Endodermal cell (in vitro differentiated cells): ENCODE results near the gene NXPH4. TPM values are rescaled to one million over a fixed set of nuclear protein-coding genes. Genes with fewer than 3 reads are reported as not detected.
A peak's percentile ranks its signal among the peaks of the same experiment; 100 is the strongest.

Source experiments
- DNase-seq: peaks from one replicate; pipeline ENCODE4 v3.0.0-alpha.2; 2017
- H3K27ac ChIP-seq: 2 replicates; pipeline ENCODE4 v1.5.1; 2013; ENCODE audit warnings: mild to moderate bottlenecking, low read depth, low read length, moderate library complexity
- H3K27me3 ChIP-seq: 2 replicates; pipeline ENCODE4 v1.6.1; 2013; ENCODE audit warnings: mild to moderate bottlenecking, low read length, moderate library complexity; ENCODE audit not compliant: insufficient read depth, control insufficient read depth, poor library complexity, severe bottlenecking
- H3K36me3 ChIP-seq: 2 replicates; pipeline ENCODE4 v1.7.0; 2013; ENCODE audit warnings: mild to moderate bottlenecking, low read length, moderate library complexity; ENCODE audit not compliant: control insufficient read depth, insufficient read depth
- H3K4me1 ChIP-seq: one replicate; pipeline ENCODE4 v1.7.0; 2013; ENCODE audit warnings: low read length; ENCODE audit not compliant: control insufficient read depth, insufficient read depth
- H3K4me3 ChIP-seq: 2 replicates; pipeline ENCODE4 v1.5.1; 2013; ENCODE audit warnings: mild to moderate bottlenecking, low read length, moderate library complexity
- H3K9ac ChIP-seq: 2 replicates; pipeline ENCODE4 v1.6.1; 2013; ENCODE audit warnings: mild to moderate bottlenecking, low read length, moderate library complexity; ENCODE audit not compliant: poor library complexity, severe bottlenecking; ENCODE audit errors: extremely low read depth
- H3K9me3 ChIP-seq: 2 replicates; pipeline ENCODE4 v1.6.1; 2013; ENCODE audit warnings: mild to moderate bottlenecking, low read length, moderate library complexity; ENCODE audit not compliant: control insufficient read depth
- H3K27ac Mint-ChIP-seq: 2 replicates; pipeline ENCODE4 v1.8.0; 2020; ENCODE audit warnings: mixed read lengths
- H3K27me3 Mint-ChIP-seq: 2 replicates; pipeline ENCODE4 v1.8.0; 2021; ENCODE audit warnings: mild to moderate bottlenecking, mixed read lengths; ENCODE audit not compliant: insufficient read depth
- H3K36me3 Mint-ChIP-seq: 2 replicates; pipeline ENCODE4 v1.8.0; 2020; ENCODE audit warnings: low read depth, mixed read lengths
- H3K4me1 Mint-ChIP-seq: 2 replicates; pipeline ENCODE4 v1.8.0; 2020; ENCODE audit warnings: mixed read lengths
- H3K4me3 Mint-ChIP-seq: 2 replicates; pipeline ENCODE4 v1.8.0; 2020; ENCODE audit warnings: mild to moderate bottlenecking, moderate library complexity, mixed read lengths
- H3K9me3 Mint-ChIP-seq: 2 replicates; pipeline ENCODE4 v1.8.0; 2020; ENCODE audit warnings: mild to moderate bottlenecking, mixed read lengths
- CTCF ChIP-seq: fragments of 200-600 bp; sonication (generic); conservative IDR thresholded peaks from 2 replicates; pipeline ENCODE4 v1.5.0; 2021; ENCODE audit warnings: antibody characterized with exemption, mild to moderate bottlenecking
- WGBS, 2 experiments: methylation state at CpG; one replicate each; pipeline versions ENCODE4 v1.1.5 to v1.1.7; 2013; ENCODE audit warnings: missing lambda C conversion rate in 2 of 2, mixed read lengths in 1 of 2; ENCODE audit not compliant: insufficient coverage in 1 of 2, insufficient read length in 1 of 2; 5-methylcytosine and 5-hydroxymethylcytosine counted together
- total RNA-seq, 2 donors: library from RNA; stranded (reverse); fragmentation: NEBNext Ultra II Directional in 1 of 2; extraction: Animal tissue kit (Norgen Biotek cat#: 25700) in 1 of 2; gene quantifications; 2 replicates in 1 of 2; 3 replicates in 1 of 2; pipeline ENCODE4 v1.2.1, GENCODE V29; 2021

The NXPH4 gene
- total RNA-seq, 2 donors from 2014 or later = 0.31 to 1.1 TPM

DNA sequence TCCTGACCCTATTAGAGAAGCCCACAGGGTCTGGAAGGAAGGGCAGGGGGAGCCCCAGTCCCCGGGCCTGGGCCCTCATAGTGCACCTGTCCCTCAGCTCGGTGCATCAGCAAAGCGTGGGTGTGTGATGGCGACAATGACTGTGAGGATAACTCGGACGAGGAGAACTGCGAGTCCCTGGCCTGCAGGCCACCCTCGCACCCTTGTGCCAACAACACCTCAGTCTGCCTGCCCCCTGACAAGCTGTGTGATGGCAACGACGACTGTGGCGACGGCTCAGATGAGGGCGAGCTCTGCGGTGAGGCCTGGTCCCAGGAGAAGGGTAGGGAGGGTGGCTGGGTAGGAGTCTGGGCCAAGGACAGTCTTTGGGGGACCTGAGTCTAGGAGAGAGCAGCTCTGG lies 42.9 kb upstream of the NXPH4 start:
- Mint-ChIP-seq H3K27ac (no peak overlapping the region), H3K9me3 (no peaks in the 10 kb centered on the region), H3K27me3 (no peaks in the 10 kb centered on the region), H3K4me3 (no peak overlapping the region), H3K36me3 (peaks cover 66% of the 10 kb centered on the region), H3K4me1 (no peaks in the 10 kb centered on the region)
- Histone ChIP-seq H3K36me3 (peaks cover 71% of the 10 kb centered on the region), H3K4me1 (no peaks in the 10 kb centered on the region), H3K27me3 (no peaks in the 10 kb centered on the region), H3K27ac (no peak overlapping the region), H3K4me3 (no peak overlapping the region), H3K9me3 (no peaks in the 10 kb centered on the region), H3K9ac (no peak overlapping the region)
- 96 to 98% methylated on average over 13 to 14 of the region's 14 CpGs for WGBS, 2 experiments
- DNase-seq = no peak
- no peak for TF ChIP-seq CTCF

GRCh38 chr12:57175428-57176138 lies 41.0 kb upstream of the NXPH4 start:
- Mint-ChIP-seq H3K9me3 (no peaks in the 10 kb centered on the region), H3K27ac (peak overlapping the region; percentile 79), H3K36me3 (peaks cover 61% of the 10 kb centered on the region), H3K27me3 (no peaks in the 10 kb centered on the region), H3K4me3 (no peak overlapping the region), H3K4me1 (no peaks in the 10 kb centered on the region)
- peak; percentile 87 for TF ChIP-seq CTCF
- Histone ChIP-seq H3K9ac (no peak overlapping the region), H3K9me3 (no peaks in the 10 kb centered on the region), H3K36me3 (peaks cover 61% of the 10 kb centered on the region), H3K27me3 (no peaks in the 10 kb centered on the region), H3K4me3 (no peak overlapping the region), H3K4me1 (no peaks in the 10 kb centered on the region), H3K27ac (no peak overlapping the region)
- WGBS, 2 experiments = 73 to 79% methylated on average over 17 to 29 of the region's 29 CpGs
- DNase-seq = peak; percentile 98

- H3K4me3 ChIP-seq = no peak overlapping the region
- H3K9me3 ChIP-seq = no peaks in the 10 kb centered on the region
- H3K27me3 ChIP-seq = no peaks in the 10 kb centered on the region
- Mint-ChIP-seq H3K4me1 (no peaks in the 10 kb centered on the region), H3K27me3 (no peaks in the 10 kb centered on the region), H3K4me3 (no peak overlapping the region), H3K36me3 (peaks cover 56% of the 10 kb centered on the region), H3K27ac (peak overlapping the region; percentile 79), H3K9me3 (no peaks in the 10 kb centered on the region)
- H3K4me1 ChIP-seq = no peaks in the 10 kb centered on the region
- DNase-seq = no peak
- WGBS, 2 experiments = 86 to 94% methylated on average over 7 to 9 of the region's 9 CpGs
- H3K27ac ChIP-seq = no peak overlapping the region
- TF ChIP-seq CTCF = peak; percentile 39
- no peak overlapping the region for H3K9ac ChIP-seq
- H3K36me3 ChIP-seq = peaks cover 59% of the 10 kb centered on the region
Measured at GRCh38 chr12:57176139-57176477, 40.5 kb upstream of the NXPH4 start.
